IMR-90 (cell line): ENCODE results near the gene STIM1. TPM values are rescaled to one million over a fixed set of nuclear protein-coding genes. Genes with fewer than 3 reads are reported as not detected.
A peak's percentile ranks its signal among the peaks of the same experiment; 100 is the strongest.

ENCODE experiments used
- ATAC-seq: fragments of 200-7000 bp; cut with Tn5 transposase; 2 replicates; pipeline ENCODE4 v1.9.1; 2020; ENCODE audit warnings: low read depth, mild to moderate bottlenecking, moderate library complexity
- BruUV-seq: library from RNA; stranded (reverse); fragments of 400-500 nt; replicated peaks from 2 replicates; lab custom pipeline; 2021; lab: Mats Ljungman, UMichigan
- CTCF ChIA-PET: fragments of 300-600 bp; formaldehyde crosslinking; extraction: SDS; loops from one replicate; lab custom pipeline; 2021; ENCODE audit warnings: antibody characterized with exemption; lab: Yijun Ruan, JAX
- POLR2A ChIA-PET: fragments of 300-600 bp; sonication (Branson Sonifier 250); formaldehyde crosslinking; loops from one replicate; lab custom pipeline; 2022; ENCODE audit warnings: antibody characterized with exemption; ENCODE audit not compliant: unreplicated experiment; lab: Charles Lee
- DNase-seq: peaks from one replicate; pipeline ENCODE4 v3.0.0; 2013
- H2AFZ ChIP-seq: replicated peaks from 2 replicates; pipeline ENCODE3; 2013; ENCODE audit warnings: low read length, mild to moderate bottlenecking; ENCODE audit not compliant: poor library complexity
- H2AK5ac ChIP-seq: 2 replicates; pipeline ENCODE4 v1.6.1; 2013; ENCODE audit warnings: low read depth, low read length, inconsistent platforms
- H2AK9ac ChIP-seq: replicated peaks from 2 replicates; pipeline ENCODE3; 2013; ENCODE audit warnings: mild to moderate bottlenecking, low read depth, low read length, moderate library complexity; ENCODE audit not compliant: poor library complexity
- H2BK120ac ChIP-seq: 2 replicates; pipeline ENCODE4 v1.6.1; 2013; ENCODE audit warnings: low read depth, low read length, inconsistent platforms
- H2BK15ac ChIP-seq: 3 replicates; pipeline ENCODE4 v1.6.1; 2013; ENCODE audit warnings: low read depth, low read length, inconsistent platforms
- H2BK20ac ChIP-seq: 2 replicates; pipeline ENCODE4 v1.6.1; 2013; ENCODE audit warnings: low read depth, mild to moderate bottlenecking, inconsistent platforms, low read length, moderate library complexity
- H2BK5ac ChIP-seq: 2 replicates; pipeline ENCODE4 v1.6.1; 2013; ENCODE audit warnings: mild to moderate bottlenecking, low read depth, low read length, inconsistent platforms; ENCODE audit not compliant: poor library complexity, severe bottlenecking
- H3K14ac ChIP-seq: replicated peaks from 2 replicates; pipeline ENCODE4 v1.6.1; 2013; ENCODE audit warnings: low read depth, low read length, inconsistent platforms
- H3K18ac ChIP-seq: 2 replicates; pipeline ENCODE4 v1.6.1; 2013; ENCODE audit warnings: low read depth, low read length, control low read depth
- H3K23ac ChIP-seq: 2 replicates; pipeline ENCODE4 v1.6.1; 2013; ENCODE audit warnings: low read depth, low read length, inconsistent platforms
- H3K27ac ChIP-seq: 2 replicates; pipeline ENCODE4 v1.5.1; 2013; ENCODE audit warnings: mild to moderate bottlenecking, control low read depth, low read length; ENCODE audit not compliant: insufficient read depth
- H3K27me3 ChIP-seq: 2 replicates; pipeline ENCODE4 v1.6.1; 2013; ENCODE audit warnings: low read length; ENCODE audit not compliant: control insufficient read depth, insufficient read depth
- H3K36me3 ChIP-seq: 2 replicates; pipeline ENCODE4 v1.6.1; 2013; ENCODE audit warnings: low read length, mixed read lengths; ENCODE audit not compliant: control insufficient read depth, insufficient read depth
- H3K4ac ChIP-seq: 2 replicates; pipeline ENCODE4 v1.6.1; 2013; ENCODE audit warnings: low read depth, low read length, inconsistent platforms
- H3K4me1 ChIP-seq: 2 replicates; pipeline ENCODE4 v1.6.1; 2013; ENCODE audit warnings: low read length, mixed read lengths; ENCODE audit not compliant: control insufficient read depth, insufficient read depth
- H3K4me2 ChIP-seq: 2 replicates; pipeline ENCODE4 v1.6.1; 2013; ENCODE audit warnings: low read depth, mild to moderate bottlenecking, control low read depth, low read length, moderate library complexity
- H3K4me3 ChIP-seq: 2 replicates; pipeline ENCODE4 v1.5.1; 2013; ENCODE audit warnings: low read depth, mild to moderate bottlenecking, control low read depth, low read length, moderate library complexity; ENCODE audit not compliant: insufficient read depth
- H3K56ac ChIP-seq: 2 replicates; pipeline ENCODE4 v1.6.1; 2013; ENCODE audit warnings: low read length, inconsistent platforms; ENCODE audit not compliant: insufficient read depth; ENCODE audit errors: extremely low read depth
- H3K79me1 ChIP-seq, 2 experiments: 2 replicates each; pipeline ENCODE4 v1.6.1; 2013; ENCODE audit warnings: low read length in 2 of 2, inconsistent platforms in 1 of 2, low read depth in 1 of 2
- H3K9ac ChIP-seq: 2 replicates; pipeline ENCODE4 v1.6.1; 2013; ENCODE audit warnings: low read depth, low read length, control low read depth
- H3K9me1 ChIP-seq: 2 replicates; pipeline ENCODE4 v1.6.1; 2013; ENCODE audit warnings: low read length, inconsistent platforms; ENCODE audit not compliant: insufficient read depth
- H3K9me3 ChIP-seq: 2 replicates; pipeline ENCODE4 v1.6.1; 2013; ENCODE audit warnings: low read length; ENCODE audit not compliant: control insufficient read depth, insufficient read depth
- H4K20me1 ChIP-seq: 2 replicates; pipeline ENCODE4 v1.6.1; 2013; ENCODE audit warnings: low read length, inconsistent platforms; ENCODE audit not compliant: insufficient read depth
- H4K5ac ChIP-seq: 2 replicates; pipeline ENCODE4 v1.6.1; 2013; ENCODE audit warnings: mild to moderate bottlenecking, low read depth, low read length, control low read depth
- H4K8ac ChIP-seq, 2 experiments: 2 replicates each; pipeline ENCODE4 v1.6.1; 2013; ENCODE audit warnings: low read depth in 2 of 2, low read length in 2 of 2, control low read depth in 1 of 2, inconsistent platforms in 1 of 2
- H4K91ac ChIP-seq: 2 replicates; pipeline ENCODE4 v1.6.1; 2013; ENCODE audit warnings: low read depth, low read length, inconsistent platforms; ENCODE audit not compliant: insufficient read depth
- CHD1 ChIP-seq: IDR thresholded peaks from 2 replicates; pipeline ENCODE4 v1.6.1; 2012; ENCODE audit warnings: low read depth, low read length, improper control_type of control experiment
- CTCF ChIP-seq: conservative IDR thresholded peaks from 2 replicates; pipeline ENCODE4 v1.5.1; 2012; ENCODE audit warnings: mild to moderate bottlenecking, low read depth, low read length, improper control_type of control experiment
- FOS ChIP-seq: fragments of 150-350 bp; IDR thresholded peaks from 2 replicates; pipeline ENCODE4 v1.6.1; 2016; ENCODE audit warnings: low read depth, low read length
- MAFK ChIP-seq: IDR thresholded peaks from 2 replicates; pipeline ENCODE4 v1.6.1; 2012; ENCODE audit warnings: low read depth, low read length, improper control_type of control experiment
- POLR2A ChIP-seq: IDR thresholded peaks from 2 replicates; pipeline ENCODE4 v1.6.1; 2012; ENCODE audit warnings: mild to moderate bottlenecking, low read depth, low read length
- RAD21 ChIP-seq: IDR thresholded peaks from 2 replicates; pipeline ENCODE4 v1.6.1; 2012; ENCODE audit warnings: low read length, improper control_type of control experiment
- SMC3 ChIP-seq: fragments of 150-350 bp; IDR thresholded peaks from 2 replicates; pipeline ENCODE4 v1.6.1; 2016; ENCODE audit warnings: low read depth, mild to moderate bottlenecking, antibody characterized with exemption, low read length, moderate library complexity
- WGBS, 2 experiments: methylation state at CpG; one replicate each; pipeline versions ENCODE4 v1.1.5 to v1.1.7; 2013; ENCODE audit warnings: missing lambda C conversion rate in 2 of 2; ENCODE audit not compliant: insufficient read length in 1 of 2; ENCODE audit errors: extremely low coverage in 2 of 2; 5-methylcytosine and 5-hydroxymethylcytosine counted together
- dilution Hi-C: fragments of 300-500 bp; cut with HindIII; formaldehyde crosslinking; loops from one replicate; pipeline ENCODE4 v1.14.3; 2018; ENCODE audit warnings: low sequenced_read_pairs; ENCODE audit not compliant: unreplicated experiment
- in situ Hi-C: fragments of 300-500 bp; cut with MboI; formaldehyde crosslinking; loops from 3 replicates; pipeline ENCODE4 v1.14.3; 2019; ENCODE audit warnings: low sequenced_read_pairs, inconsistent platforms, mixed read lengths
- intact Hi-C: fragments of 100-400 bp; cut with micrococcal nuclease; formaldehyde crosslinking; loops from 2 replicates; pipeline ENCODE4 v1.10.0; 2022
- polyA plus RNA-seq, 3 experiments: library from polyadenylated mRNA; depleted of rRNA; stranded (reverse); fragments of >200 nt; gene quantifications; 2 replicates each; pipeline ENCODE4 v1.2.3, GENCODE V29; 2012; ENCODE audit warnings: low replicate concordance in 1 of 3
- total RNA-seq: library from RNA; depleted of rRNA; stranded (reverse); fragments of >200 nt; gene quantifications from 2 replicates; pipeline ENCODE4 v1.2.3, GENCODE V29; 2012

STIM1 gene
- total and polyA plus RNA-seq, 2 of the 4 experiments (the other 2 are of a cell fraction): 17.9 to 23.0 TPM

- in situ Hi-C loops: loop anchor here (5.0 kb wide), 1 partner anchor 225 kb away; no protein-coding TSS in a partner anchor
Measured at GRCh38 chr11:4072668-4073285, 217.3 kb downstream of the STIM1 start.

More at GRCh38 chr11:4072668-4073285, 217.3 kb downstream of the STIM1 start:
- Histone ChIP-seq H4K8ac (0 out of 4 replicates have a peak overlapping the region, but pooled peaks have one; percentile 10 to 46), H2BK20ac (no peak overlapping the region), H4K91ac (no peak overlapping the region), H2AFZ (no peak overlapping the region), H3K36me3 (no peaks in the 10 kb centered on the region; the same call in 1 of the 2 replicates), H3K23ac (no peak overlapping the region), H4K5ac (no peak overlapping the region), H3K9me3 (no peaks in the 10 kb centered on the region), H2AK5ac (no peak overlapping the region), H3K4me1 (0 out of 2 replicates have a peak, but pooled peaks cover 5% of the 10 kb centered on the region), H4K20me1 (no peaks in the 10 kb centered on the region), H2BK5ac (no peak overlapping the region), H3K79me1 (no peaks in the 10 kb centered on the region), H3K56ac (no peak overlapping the region), H3K4me3 (no peak overlapping the region), H2AK9ac (no peak overlapping the region), H2BK15ac (no peak overlapping the region), H3K9ac (no peak overlapping the region), H3K4me2 (no peak overlapping the region), H3K9me1 (no peaks in the 10 kb centered on the region; the same call in 1 of the 2 replicates), H3K27ac (no peak overlapping the region), H3K14ac (no peak overlapping the region), H2BK120ac (no peak overlapping the region), H3K18ac (no peak overlapping the region), H3K4ac (no peak overlapping the region), H3K27me3 (no peaks in the 10 kb centered on the region)
- ChIA-PET CTCF (interaction anchor here (0.7 to 8.0 kb wide), 17 partner anchors 9 to 232 kb away, joined by 3 to 186 read pairs (median 4); partner anchors contain the start of genes RHOG and STIM1), POLR2A (interaction anchor here (0.6 to 1.9 kb wide), 2 partner anchors 217 to 232 kb away, joined by 7 to 10 read pairs; partner anchors contain the start of genes RHOG and STIM1)
- no TSS peak for BruUV-seq
- ATAC-seq (peak; percentile 80), DNase-seq (peak; percentile 80)
- intact Hi-C loops (loop anchor here (1.0 to 10.0 kb wide), 4 partner anchors 217 to 368 kb away; partner anchors contain the start of gene STIM1), dilution Hi-C loops (no loop called here)
- TF ChIP-seq CHD1 (no peak), CTCF (peak; percentile 95), POLR2A (0 out of 2 replicates have a peak, but pooled peaks have one; percentile 36), SMC3 (peak; percentile 99), RAD21 (peak; percentile 100), MAFK (no peak), FOS (no peak)
- no CpG with 5 or more reads among the region's 4 CpGs for WGBS, 2 experiments
